Measurements from ENCODE around the gene SYT12. TPM values are rescaled to one million over a fixed set of nuclear protein-coding genes. Genes with fewer than 3 reads are reported as not detected.
"Not testable (repeated sequence)": the region's sequence is repeated elsewhere in the genome, so short reads cannot be mapped to it uniquely, and the experiment has no call there.

The SYT12 gene
- polyA plus RNA-seq, 6 donors from 2014 or later = not detected

GRCh38 chr11:66983275-66983924, 39.5 kb upstream of the SYT12 start:
- peaks cover 16 to 55% (median 38%) of the 10 kb centered on the region in 3 donors for H3K27me3 Mint-ChIP-seq
- no peak for DNase-seq
- no peak for ATAC-seq (ENCODE audit: low read depth in 2 of 2)
- H3K4me1 Mint-ChIP-seq = peaks cover 4 to 6% (median 4%) of the 10 kb centered on the region in 3 donors
- no peaks in the 10 kb centered on the region for H3K36me3 Mint-ChIP-seq
- peak overlapping the region in 1 of 8 donors; percentile 29 for H3K4me3 Mint-ChIP-seq
- H3K9me3 Mint-ChIP-seq = peaks cover 0 to 12% (median 2%) of the 10 kb centered on the region in 7 donors
- no peak overlapping the region for H3K27ac Mint-ChIP-seq

DNA sequence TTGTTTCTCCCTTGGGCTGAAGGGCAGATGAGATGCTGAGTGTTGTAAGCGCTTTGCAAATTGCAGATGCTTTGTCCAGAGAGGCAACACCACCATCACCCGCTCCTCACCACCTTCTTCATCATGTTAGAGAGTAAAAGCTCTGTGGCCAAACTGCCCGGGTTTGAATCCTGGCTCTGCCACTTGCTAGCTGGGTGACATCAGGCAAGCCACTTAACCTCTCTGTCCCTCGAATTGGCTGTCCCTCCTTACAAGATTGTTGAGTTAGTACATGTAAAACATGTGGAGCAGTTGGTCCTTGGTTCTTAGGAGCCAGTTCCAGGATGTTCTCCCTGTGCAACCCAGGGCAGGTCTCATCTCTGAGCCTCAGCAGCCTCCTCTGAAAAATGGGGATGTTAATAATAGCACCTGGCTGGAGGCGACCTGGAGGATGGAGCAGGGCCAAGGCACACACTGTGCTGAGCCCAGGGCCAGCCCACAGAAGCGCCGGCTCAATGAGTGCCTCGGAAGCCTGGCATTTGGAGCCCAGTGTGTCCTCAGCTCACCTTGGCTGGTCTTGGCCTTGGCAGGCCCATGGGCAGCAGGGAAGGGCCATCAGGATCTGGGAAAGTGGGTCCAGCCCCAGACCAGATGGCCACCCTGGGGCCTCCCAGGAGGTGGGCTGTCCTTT, 37.3 kb upstream of the SYT12 start:
- no peak for DNase-seq
- Mint-ChIP-seq H3K27ac (peak overlapping the region in 1 of 6 donors; percentile 53), H3K36me3 (no peaks in the 10 kb centered on the region), H3K4me3 (no peak overlapping the region), H3K9me3 (peaks cover 0 to 4% (median 0%) of the 10 kb centered on the region in 7 donors), H3K4me1 (peaks cover 4 to 6% (median 4%) of the 10 kb centered on the region in 3 donors), H3K27me3 (peaks cover 12 to 59% (median 47%) of the 10 kb centered on the region in 3 donors)
- ATAC-seq (ENCODE audit: low read depth in 2 of 2) = no peak

- Mint-ChIP-seq H3K36me3 (no peaks in the 10 kb centered on the region), H3K4me3 (no peak overlapping the region), H3K4me1 (peaks cover 4 to 6% (median 4%) of the 10 kb centered on the region in 3 donors), H3K9me3 (peaks cover 0 to 4% (median 0%) of the 10 kb centered on the region in 7 donors), H3K27ac (no peak overlapping the region), H3K27me3 (peaks cover 12 to 60% (median 43%) of the 10 kb centered on the region in 3 donors)
- ATAC-seq (ENCODE audit: low read depth in 2 of 2) (no peak), DNase-seq (no peak)
Observed at GRCh38 chr11:66986178-66986545, 36.8 kb upstream of the SYT12 start.

DNA sequence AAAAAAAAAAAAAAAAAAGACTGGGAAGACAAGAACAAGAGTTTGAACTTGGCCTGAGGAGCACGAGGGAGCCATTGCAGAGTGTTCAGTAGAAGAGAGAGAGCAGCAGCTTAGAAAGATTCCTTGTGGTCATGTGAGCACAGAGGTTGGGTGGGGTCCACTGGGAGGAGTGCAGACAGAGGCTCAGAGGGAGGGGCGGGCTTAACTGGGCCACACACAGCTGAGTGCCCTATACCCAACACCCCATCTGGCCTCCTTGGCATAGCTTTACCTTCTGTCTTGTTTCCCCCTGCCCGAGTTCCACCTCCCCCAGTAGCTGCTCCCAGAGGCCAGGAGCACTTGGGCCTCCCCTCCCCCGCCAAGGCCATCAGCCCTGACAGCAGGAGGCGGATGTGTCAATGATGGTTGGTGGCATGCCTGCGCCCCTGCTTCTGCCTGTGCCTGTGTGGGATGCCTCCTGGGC, 35.7 kb upstream of the SYT12 start:
- no peak for ATAC-seq (ENCODE audit: low read depth in 2 of 2)
- no peak for DNase-seq
- H3K4me3 Mint-ChIP-seq = no peak overlapping the region
- H3K4me1 Mint-ChIP-seq = peaks cover under 1 to 6% (median 4%) of the 10 kb centered on the region in 3 donors
- H3K36me3 Mint-ChIP-seq = no peaks in the 10 kb centered on the region
- H3K27me3 Mint-ChIP-seq = peaks cover 17 to 60% (median 41%) of the 10 kb centered on the region in 3 donors
- H3K27ac Mint-ChIP-seq = peak overlapping the region in 2 of 6 donors; percentile 38 to 66
- H3K9me3 Mint-ChIP-seq = peaks cover 0 to 4% (median 0%) of the 10 kb centered on the region in 7 donors

GRCh38 chr11:66987924-66988637, 34.9 kb upstream of the SYT12 start:
- no peak for ATAC-seq (ENCODE audit: low read depth in 2 of 2)
- no peaks in the 10 kb centered on the region for H3K9me3 Mint-ChIP-seq
- peaks cover 0 to 6% (median 4%) of the 10 kb centered on the region in 3 donors for H3K4me1 Mint-ChIP-seq
- peak overlapping the region in 1 of 6 donors; percentile 66 for H3K27ac Mint-ChIP-seq
- H3K36me3 Mint-ChIP-seq = no peaks in the 10 kb centered on the region
- DNase-seq = no peak
- no peak overlapping the region for H3K4me3 Mint-ChIP-seq
- H3K27me3 Mint-ChIP-seq = peaks cover 13 to 61% (median 38%) of the 10 kb centered on the region in 3 donors

DNA sequence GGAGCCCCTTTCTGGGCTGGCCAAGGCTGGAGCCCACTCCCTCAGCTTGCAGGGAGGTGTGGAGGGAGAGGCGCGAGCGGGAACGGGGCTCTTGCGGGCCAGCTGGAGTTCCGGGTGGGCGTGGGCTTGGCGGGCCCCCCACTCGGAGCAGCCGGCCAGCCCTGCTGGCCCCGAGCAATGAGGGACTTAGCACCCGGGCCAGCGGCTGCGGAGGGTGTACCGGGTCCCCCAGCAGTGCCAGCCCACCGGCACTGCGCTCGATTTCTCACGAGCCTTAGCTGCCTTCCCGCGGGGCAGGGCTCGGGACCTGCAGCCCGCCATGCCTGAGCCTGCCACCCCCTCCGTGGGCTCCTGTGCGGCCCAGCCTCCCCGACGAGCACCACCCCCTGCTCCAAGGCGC, 34.2 kb upstream of the SYT12 start:
- DNase-seq; H3K9me3 Mint-ChIP-seq; H3K4me3 Mint-ChIP-seq; H3K4me1 Mint-ChIP-seq; ATAC-seq (ENCODE audit: low read depth in 2 of 2); H3K36me3 Mint-ChIP-seq; H3K27ac Mint-ChIP-seq: not testable (repeated sequence)
- H3K27me3 Mint-ChIP-seq = peaks cover 16 to 62% (median 37%) of the 10 kb centered on the region in 3 donors

DNA sequence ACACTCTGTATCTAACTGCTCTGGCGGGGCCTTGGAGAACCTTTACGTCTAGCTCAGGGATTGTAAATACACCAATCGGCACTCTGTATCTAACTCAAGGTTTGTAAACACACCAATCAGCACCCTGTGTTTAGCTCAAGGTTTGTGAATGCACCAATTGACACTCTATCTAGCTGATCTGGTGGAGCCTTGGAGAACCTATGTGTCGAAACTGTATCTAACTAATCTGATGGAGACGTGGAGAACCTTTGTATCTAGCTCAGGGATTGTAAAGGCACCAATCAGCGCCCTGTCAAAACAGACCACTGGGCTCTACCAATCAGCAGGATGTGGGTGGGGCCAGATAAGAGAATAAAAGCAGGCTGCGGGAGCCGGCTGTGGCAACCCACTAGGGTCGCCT, 33.6 kb upstream of the SYT12 start:
- H3K4me3 Mint-ChIP-seq; H3K4me1 Mint-ChIP-seq; DNase-seq; H3K27ac Mint-ChIP-seq; ATAC-seq (ENCODE audit: low read depth in 2 of 2); H3K9me3 Mint-ChIP-seq; H3K36me3 Mint-ChIP-seq: not testable (repeated sequence)
- peaks cover 16 to 56% (median 36%) of the 10 kb centered on the region in 3 donors for H3K27me3 Mint-ChIP-seq

GRCh38 chr11:66992041-66992440, 30.9 kb upstream of the SYT12 start:
- no peak overlapping the region for H3K4me3 Mint-ChIP-seq
- no peaks in the 10 kb centered on the region for H3K9me3 Mint-ChIP-seq
- H3K27ac Mint-ChIP-seq = no peak overlapping the region
- peaks cover 18 to 39% (median 30%) of the 10 kb centered on the region in 3 donors for H3K27me3 Mint-ChIP-seq
- ATAC-seq (ENCODE audit: low read depth in 2 of 2) (no peak), DNase-seq (no peak)
- H3K4me1 Mint-ChIP-seq = no peaks in the 10 kb centered on the region
- H3K36me3 Mint-ChIP-seq = no peaks in the 10 kb centered on the region

- H3K27me3 Mint-ChIP-seq = peaks cover 19 to 30% (median 23%) of the 10 kb centered on the region in 3 donors
- no peaks in the 10 kb centered on the region for H3K4me1 Mint-ChIP-seq
- ATAC-seq (ENCODE audit: low read depth in 2 of 2) = no peak
- H3K36me3 Mint-ChIP-seq = no peaks in the 10 kb centered on the region
- H3K4me3 Mint-ChIP-seq = no peak overlapping the region
- DNase-seq = no peak
- H3K9me3 Mint-ChIP-seq = no peaks in the 10 kb centered on the region
- no peak overlapping the region for H3K27ac Mint-ChIP-seq
Observed at GRCh38 chr11:66996609-66997273, 26.2 kb upstream of the SYT12 start.

DNA sequence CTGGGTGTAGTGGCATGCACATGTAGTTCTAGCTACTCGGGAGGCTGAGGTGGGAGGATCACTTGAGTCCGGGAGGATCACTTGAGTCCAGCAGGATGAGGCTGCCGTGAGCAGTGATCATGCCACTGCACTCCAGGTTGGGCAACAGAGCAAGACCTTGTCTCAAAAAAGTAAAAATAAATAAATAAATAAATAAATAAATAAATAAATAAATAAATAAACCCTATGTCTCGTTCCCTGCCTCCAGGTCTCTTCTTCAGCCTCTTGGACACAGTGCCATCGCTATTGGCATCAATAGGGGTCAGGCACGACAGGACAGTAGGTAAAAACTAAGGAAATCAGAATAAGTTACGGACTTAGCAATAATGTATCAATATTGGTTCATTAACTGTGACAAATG, 23.4 kb upstream of the SYT12 start:
- Mint-ChIP-seq H3K27ac (no peak overlapping the region), H3K4me3 (no peak overlapping the region), H3K4me1 (no peaks in the 10 kb centered on the region), H3K36me3 (no peaks in the 10 kb centered on the region), H3K27me3 (peaks cover 10 to 30% (median 16%) of the 10 kb centered on the region in 3 donors), H3K9me3 (no peaks in the 10 kb centered on the region)
- ATAC-seq (ENCODE audit: low read depth in 2 of 2) (no peak), DNase-seq (no peak)

- no peaks in the 10 kb centered on the region for H3K9me3 Mint-ChIP-seq
- H3K4me1 Mint-ChIP-seq = peaks cover 0 to under 1% (median 0%) of the 10 kb centered on the region in 3 donors
- DNase-seq = no peak
- H3K36me3 Mint-ChIP-seq = no peaks in the 10 kb centered on the region
- no peak overlapping the region for H3K4me3 Mint-ChIP-seq
- peaks cover 10 to 30% (median 16%) of the 10 kb centered on the region in 3 donors for H3K27me3 Mint-ChIP-seq
- ATAC-seq (ENCODE audit: low read depth in 2 of 2) = no peak
- H3K27ac Mint-ChIP-seq = no peak overlapping the region
Observed at GRCh38 chr11:67001332-67001731, 21.6 kb upstream of the SYT12 start.

DNA sequence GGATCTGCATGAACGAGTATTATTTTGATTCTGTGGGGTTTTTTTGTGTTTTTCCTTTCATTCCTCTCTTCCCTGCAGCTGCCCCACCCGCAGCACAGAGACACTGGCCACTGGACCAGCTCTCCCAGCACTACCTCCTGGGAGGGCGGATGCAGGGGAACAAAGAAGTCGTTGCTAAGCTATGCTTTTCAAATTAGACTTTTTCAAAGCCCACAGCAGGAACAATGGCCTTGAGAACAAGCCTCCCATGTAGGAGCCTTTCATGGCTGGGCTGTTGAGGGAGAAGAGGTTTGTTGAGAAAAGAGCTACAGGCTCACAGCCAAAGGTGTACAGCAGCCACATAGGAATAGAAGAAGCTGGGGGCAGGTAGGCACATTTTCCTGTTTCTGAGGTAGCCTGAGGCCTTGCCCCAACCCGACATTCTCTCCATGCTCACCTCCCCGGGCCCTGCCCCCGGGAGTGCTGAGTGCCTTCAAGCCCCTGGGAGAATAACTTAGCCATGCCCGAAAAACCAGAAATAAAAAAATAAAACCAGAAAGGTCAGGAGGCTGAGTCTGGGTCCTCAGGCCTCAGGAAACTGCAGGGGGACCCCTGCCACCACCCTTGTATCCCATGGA, 20.5 kb upstream of the SYT12 start:
- H3K27ac Mint-ChIP-seq = no peak overlapping the region
- DNase-seq (no peak), ATAC-seq (ENCODE audit: low read depth in 2 of 2) (no peak)
- peaks cover 4 to 22% (median 5%) of the 10 kb centered on the region in 3 donors for H3K27me3 Mint-ChIP-seq
- peaks cover 0 to 5% (median 0%) of the 10 kb centered on the region in 3 donors for H3K4me1 Mint-ChIP-seq
- H3K4me3 Mint-ChIP-seq = no peak overlapping the region
- no peaks in the 10 kb centered on the region for H3K36me3 Mint-ChIP-seq
- no peaks in the 10 kb centered on the region for H3K9me3 Mint-ChIP-seq
